GM19467 (cell line): ENCODE results near the gene NDUFB8.

ENCODE experiments used
- ATAC-seq: cut with Tn5 transposase; IDR thresholded peaks from one replicate; pipeline ENCODE4 v1.9.1; 2021; ENCODE audit warnings: mild to moderate bottlenecking, moderate library complexity; ENCODE audit not compliant: unreplicated experiment

NDUFB8 gene

GRCh38 chr10:100508266-100508665 lies 21.4 kb downstream of the NDUFB8 start:
- no peak for ATAC-seq

- no peak for ATAC-seq
Measured at GRCh38 chr10:100507357-100507732, 22.3 kb downstream of the NDUFB8 start.

- ATAC-seq = no peak
Measured at GRCh38 chr10:100506596-100507356, 22.9 kb downstream of the NDUFB8 start.

DNA sequence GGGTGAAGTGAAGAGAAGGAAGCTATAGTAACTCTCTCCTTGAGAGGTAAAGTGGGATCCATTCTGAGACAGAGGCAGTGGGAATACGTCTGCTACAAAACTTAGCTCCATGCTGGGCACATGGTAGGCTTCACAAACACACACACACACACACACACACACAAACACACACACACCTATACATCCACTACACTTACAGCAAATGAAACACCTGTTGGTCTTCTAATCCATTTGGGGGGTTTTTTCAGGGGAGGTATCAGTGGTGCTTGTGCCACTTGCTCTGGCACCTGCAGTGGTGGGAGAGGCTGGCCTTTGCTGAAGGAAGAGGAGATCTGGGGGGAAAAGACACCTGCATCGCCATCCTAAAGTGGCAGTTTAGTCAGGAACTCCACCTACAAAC lies 24.5 kb downstream of the NDUFB8 start:
- ATAC-seq = no peak

- no peak for ATAC-seq
Measured at GRCh38 chr10:100504096-100504495, 25.6 kb downstream of the NDUFB8 start.

DNA sequence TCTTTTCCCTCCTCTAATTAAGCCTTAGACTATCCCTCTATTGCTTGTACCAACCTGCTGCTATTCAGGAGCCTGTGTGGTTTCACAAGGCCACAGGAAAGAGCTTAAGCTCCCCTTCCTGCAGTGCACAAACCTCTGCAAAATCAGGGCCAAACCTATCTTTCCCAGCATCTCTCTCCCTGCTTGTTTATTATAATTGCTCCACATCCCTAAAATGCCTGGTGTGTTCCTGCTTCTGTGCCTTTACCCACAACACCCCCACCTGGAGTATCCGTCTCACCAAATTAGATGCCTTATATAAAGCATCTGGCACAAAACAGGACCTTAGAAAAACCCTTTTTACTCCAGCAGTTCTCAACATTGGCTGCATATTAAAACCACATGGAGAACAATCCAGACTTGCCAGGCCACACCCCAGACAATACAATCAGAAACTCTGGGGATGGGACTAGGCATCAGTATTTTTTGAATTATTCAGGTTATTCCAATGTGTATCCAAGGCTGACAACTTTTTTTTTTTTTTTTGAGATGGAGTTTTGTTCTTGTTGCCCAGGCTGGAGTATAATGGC lies 26.7 kb downstream of the NDUFB8 start:
- no peak for ATAC-seq

GRCh38 chr10:100501423-100501822 lies 28.2 kb downstream of the NDUFB8 start:
- no peak for ATAC-seq

DNA sequence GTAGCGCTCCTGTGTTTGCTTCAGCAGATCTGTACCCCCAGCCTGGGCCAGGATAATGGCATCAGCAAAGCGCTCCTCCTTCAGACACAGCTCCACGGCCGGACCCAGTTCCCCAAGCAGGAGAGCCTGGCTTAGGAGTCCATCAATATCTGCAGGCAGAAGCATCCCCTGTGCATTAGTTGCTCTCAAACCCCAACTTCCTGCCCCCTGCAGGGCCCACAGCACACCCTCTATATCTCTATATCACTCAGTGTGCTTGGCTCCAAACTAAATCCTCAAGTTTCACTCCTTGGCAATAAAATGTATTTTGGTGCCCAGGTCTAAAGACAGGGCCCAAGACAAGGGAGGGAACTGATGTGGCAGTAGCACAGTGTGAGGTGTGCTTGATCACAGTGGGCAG lies 31.6 kb downstream of the NDUFB8 start:
- ATAC-seq = no peak

DNA sequence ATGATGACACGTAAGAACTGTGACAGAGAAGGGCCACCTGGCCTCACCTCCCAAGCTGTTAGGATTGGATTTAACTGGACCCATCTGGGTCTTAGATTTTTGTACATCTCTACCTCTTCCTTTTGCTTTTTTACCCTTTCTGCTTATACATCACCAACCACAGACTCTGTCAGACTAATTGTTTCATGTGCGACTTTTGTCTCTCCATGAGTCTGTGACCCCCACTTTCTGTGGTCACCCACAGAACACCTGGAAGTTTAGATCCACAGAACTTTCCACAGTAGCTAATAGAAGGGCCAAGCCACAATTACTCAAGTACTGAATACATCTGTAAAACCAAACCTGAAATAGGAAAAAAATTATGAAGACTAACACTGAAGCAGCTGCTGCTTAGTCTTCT lies 33.1 kb downstream of the NDUFB8 start:
- no peak for ATAC-seq

GRCh38 chr10:100490531-100490930 lies 39.1 kb downstream of the NDUFB8 start:
- no peak for ATAC-seq

DNA sequence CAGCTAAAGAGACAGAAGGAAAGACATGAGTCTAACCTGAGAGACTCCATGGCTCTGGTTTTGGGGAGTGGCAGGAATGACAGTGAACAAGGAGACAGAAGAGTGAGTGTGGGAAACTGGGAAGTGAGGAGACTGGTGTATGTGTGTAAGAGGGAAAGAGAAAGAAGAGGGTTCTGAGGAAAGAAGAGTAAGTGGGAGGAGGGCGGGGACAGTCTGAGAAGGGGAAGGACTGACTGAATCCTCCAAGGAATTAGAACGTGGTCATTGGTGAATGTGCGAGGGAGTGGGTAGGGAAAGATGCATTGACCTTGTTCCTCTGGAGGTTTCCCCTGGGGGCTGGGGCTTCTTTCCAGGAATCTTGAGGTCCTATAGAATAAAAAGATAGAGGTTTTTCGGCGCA lies 40.3 kb downstream of the NDUFB8 start:
- no peak for ATAC-seq

DNA sequence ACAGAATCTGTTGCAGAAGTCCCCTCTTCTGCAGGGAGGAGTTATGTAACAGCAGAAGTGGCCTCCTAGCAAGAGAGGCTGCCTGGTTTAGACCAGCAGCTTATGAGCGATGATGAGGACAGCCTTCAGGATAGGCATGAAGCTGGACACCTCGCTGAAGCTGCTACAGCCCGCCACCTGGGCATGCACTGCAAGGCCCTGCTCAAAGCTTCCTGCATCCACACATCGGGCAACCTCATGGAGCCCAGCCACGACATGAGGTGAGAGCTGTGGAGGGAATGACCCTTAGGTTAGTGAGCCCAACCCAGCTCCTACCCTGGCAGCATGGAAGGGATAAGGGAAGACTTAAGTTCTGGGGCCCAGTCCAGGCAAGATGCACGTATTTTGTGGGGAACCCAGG lies 42.1 kb downstream of the NDUFB8 start:
- ATAC-seq = no peak

- no peak for ATAC-seq
Measured at GRCh38 chr10:100485801-100486495, 43.7 kb downstream of the NDUFB8 start.

GRCh38 chr10:100485366-100485765 lies 44.3 kb downstream of the NDUFB8 start:
- no peak for ATAC-seq

DNA sequence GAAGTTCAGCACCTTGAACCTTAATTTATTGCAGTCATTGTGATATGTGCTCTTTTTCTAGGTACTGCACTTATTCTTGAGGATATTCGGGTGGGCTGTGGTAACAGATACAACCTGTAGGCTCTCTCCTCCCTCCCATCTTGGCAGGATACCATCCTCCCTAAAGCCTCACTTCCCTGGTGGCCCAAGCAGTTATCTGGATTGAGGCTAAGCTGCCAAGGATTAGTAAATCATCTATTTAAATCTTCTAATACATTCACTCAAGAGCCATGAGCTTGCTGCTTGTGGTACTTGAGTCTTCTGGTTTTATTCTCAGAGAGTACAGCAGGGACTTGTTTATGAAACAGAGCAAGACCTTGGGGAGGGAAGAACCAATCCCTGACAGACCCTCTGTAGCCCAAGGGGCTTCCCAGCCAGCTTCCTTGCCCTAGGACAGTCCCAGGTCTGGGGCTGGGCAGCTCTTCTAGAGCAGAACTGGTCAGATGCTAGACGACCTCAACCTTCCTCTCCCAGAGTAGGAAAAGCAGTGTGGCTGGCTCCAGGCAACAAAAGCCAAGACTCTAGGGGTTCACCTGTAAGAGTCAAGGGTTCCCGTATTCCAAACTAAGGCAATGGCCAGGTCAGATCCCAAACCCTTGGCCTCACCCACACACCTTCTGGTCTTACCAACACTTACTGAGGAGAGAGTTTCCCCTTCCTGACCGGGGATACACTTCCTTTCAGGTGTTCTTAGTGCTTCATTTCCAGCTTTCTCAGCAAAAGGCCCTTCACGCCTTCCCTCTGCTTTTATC lies 45.6 kb downstream of the NDUFB8 start:
- no peak for ATAC-seq

DNA sequence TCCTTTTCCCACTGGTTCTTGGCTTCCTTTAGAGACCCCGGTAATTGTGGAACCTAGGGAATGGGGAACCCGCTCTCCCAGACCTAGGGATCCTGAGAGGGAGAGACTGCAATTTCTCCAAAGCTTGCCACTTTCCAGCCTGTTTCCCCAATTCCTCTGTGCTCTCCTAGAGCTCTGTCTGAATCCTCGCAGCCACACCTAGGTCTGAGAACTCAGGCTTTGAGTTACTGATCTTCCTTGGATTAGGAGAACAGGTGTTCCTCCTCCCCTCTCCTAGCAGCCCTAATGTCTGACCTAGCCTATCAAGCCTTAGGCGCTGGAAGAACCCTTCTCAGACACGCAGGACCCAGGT lies 46.9 kb downstream of the NDUFB8 start:
- no peak for ATAC-seq

DNA sequence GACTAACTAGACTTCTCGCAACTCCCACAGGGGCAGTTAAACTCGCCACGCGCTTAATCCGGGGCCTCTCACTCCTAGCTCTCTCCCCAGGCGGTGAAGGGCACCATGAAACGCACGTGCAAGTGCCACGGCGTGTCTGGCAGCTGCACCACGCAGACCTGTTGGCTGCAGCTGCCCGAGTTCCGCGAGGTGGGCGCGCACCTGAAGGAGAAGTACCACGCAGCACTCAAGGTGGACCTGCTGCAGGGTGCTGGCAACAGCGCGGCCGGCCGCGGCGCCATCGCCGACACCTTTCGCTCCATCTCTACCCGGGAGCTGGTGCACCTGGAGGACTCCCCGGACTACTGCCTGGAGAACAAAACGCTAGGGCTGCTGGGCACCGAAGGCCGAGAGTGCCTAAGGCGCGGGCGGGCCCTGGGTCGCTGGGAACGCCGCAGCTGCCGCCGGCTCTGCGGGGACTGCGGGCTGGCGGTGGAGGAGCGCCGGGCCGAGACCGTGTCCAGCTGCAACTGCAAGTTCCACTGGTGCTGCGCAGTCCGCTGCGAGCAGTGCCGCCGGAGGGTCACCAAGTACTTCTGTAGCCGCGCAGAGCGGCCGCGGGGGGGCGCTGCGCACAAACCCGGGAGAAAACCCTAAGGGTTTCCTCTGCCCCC lies 47.4 kb downstream of the NDUFB8 start:
- no peak for ATAC-seq

- peak; percentile 98 for ATAC-seq
Measured at GRCh38 chr10:100481462-100482081, 48.1 kb downstream of the NDUFB8 start.

DNA sequence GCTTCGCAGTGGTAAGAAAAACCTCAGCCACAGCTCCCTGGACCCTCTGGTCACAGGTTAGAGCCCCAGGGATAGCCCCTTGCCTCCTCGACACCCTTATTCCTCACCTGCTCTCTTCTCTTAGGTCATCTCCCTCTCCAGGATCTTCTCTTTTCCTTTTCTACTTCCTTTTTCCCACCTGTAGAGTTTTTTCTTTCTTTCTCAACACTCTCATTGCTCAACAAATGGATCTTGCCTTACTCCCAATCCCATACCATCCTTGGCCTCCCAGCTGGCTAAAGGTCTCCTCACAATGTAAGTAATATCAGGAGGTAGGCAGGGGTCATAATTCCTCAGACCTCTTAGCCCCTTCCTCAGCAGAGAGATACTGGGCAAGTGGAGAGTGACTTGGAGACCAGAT lies 49.7 kb downstream of the NDUFB8 start:
- ATAC-seq = no peak

DNA sequence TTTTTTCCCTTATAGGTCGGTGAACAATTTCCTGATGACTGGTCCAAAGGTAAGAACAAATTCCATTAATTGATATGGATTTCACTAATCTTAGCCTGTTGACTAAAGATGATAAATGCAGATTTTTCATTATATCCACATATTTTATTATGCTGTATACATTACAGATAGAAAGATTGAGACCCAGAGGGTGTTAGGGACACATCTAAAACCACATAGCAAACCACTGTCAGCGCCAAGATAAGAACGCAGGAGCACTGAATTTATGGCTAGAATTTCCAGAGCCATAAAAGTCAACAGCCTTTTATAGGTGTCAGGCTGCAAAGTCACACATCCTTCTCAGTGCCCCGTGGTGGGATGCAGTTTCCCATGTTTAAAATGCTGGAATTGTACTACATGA lies 50.6 kb downstream of the NDUFB8 start:
- no peak for ATAC-seq

- ATAC-seq = no peak
Measured at GRCh38 chr10:100477970-100478369, 51.7 kb downstream of the NDUFB8 start.
